Measurements from ENCODE around the gene PRICKLE4.

Gene PRICKLE4

DNA sequence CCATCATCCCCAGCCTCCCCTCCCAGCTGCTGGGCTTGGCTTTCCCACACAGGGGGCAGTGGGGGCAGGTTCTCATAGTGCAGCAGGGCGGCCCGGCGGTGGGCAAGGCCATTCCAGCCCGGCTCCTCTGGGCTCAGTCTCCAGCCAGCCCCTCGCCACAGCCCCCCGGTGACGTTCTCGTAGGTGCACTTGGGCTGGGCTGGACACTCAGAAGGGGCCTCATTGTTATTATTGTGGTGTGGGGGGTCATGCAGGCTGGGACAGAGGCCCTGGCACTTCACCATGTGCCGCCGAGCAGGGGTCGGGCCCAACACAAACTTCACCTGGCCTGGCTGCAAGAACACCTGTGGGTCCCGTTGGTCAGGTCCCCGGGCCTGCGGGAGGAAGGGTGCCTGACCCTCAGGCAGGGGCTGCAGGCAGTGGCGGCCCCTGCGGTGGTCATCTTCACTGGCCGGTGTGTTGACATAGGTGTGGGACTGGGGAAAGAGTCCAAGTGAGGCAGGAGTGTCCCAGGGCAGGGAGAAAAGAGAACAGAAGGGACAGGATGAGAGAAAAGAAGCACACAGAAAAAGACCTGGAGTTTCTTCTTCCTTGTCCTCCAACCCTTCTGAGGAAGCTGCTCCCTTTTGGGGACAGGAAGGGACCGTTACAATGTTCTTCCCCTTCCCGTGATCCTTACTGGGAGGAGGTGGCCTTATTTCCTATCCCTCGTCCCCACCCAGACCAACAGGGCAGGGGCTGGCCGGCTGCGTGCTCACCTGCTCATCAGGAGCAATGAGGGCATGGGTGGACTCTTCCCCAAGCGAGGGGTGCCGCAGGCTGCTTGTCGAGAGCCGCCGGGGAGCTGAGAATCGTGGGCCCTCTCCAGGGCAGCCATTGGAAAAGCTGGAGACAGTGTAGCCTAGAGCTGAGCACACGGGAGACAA is 9.3 kb upstream of the PRICKLE4 start:
- TF ChIP-seq CTCF (IDR thresholded peaks at IDR 0.05; ENCODE audit: low read length) (no peak), EZH2 (optimal IDR thresholded peaks at IDR 0.05; ENCODE audit: low read depth, low read length) (no peak), EZH2phosphoT487 (IDR thresholded peaks at IDR 0.05; ENCODE audit: low read length) (no peak)
- no peak overlapping the region for H3K9ac ChIP-seq (ENCODE audit: low read length)
- H3K36me3 ChIP-seq (replicated peaks; ENCODE audit: insufficient read depth, low read length) = no peaks in the 10 kb centered on the region
- no peaks in the 10 kb centered on the region for H3K79me2 ChIP-seq (ENCODE audit: low read length)
- H4K20me1 ChIP-seq (ENCODE audit: insufficient read depth, low read length) = no peaks in the 10 kb centered on the region
- H2AFZ ChIP-seq (ENCODE audit: low read length) = no peak overlapping the region
- H3K27ac ChIP-seq (ENCODE audit: low read length) = no peak overlapping the region
- H3K27me3 ChIP-seq (replicated peaks; ENCODE audit: insufficient read depth, low read length) = no peaks in the 10 kb centered on the region
- H3K9me2 ChIP-seq (replicated peaks; ENCODE audit: insufficient read depth, low read length) = no peaks in the 10 kb centered on the region
- no peaks in the 10 kb centered on the region for H3K9me3 ChIP-seq (replicated peaks; ENCODE audit: insufficient read depth, low read length)
- no peaks in the 10 kb centered on the region for H3F3A ChIP-seq (ENCODE audit: insufficient read depth, low read length)
- peaks cover 14% of the 10 kb centered on the region for H3K4me1 ChIP-seq (ENCODE audit: low read length)
- DNase-seq = no peak
- H3K4me3 ChIP-seq (ENCODE audit: low read length) = no peak overlapping the region
- H3K4me2 ChIP-seq (ENCODE audit: low read depth, low read length) = no peak overlapping the region

- Histone ChIP-seq H3K36me3 (replicated peaks; ENCODE audit: insufficient read depth, low read length) (no peaks in the 10 kb centered on the region), H3F3A (ENCODE audit: insufficient read depth, low read length) (no peaks in the 10 kb centered on the region), H3K4me3 (ENCODE audit: low read length) (no peak overlapping the region), H3K27ac (ENCODE audit: low read length) (no peak overlapping the region), H3K4me2 (ENCODE audit: low read depth, low read length) (no peak overlapping the region), H2AFZ (ENCODE audit: low read length) (no peak overlapping the region), H3K9me3 (replicated peaks; ENCODE audit: insufficient read depth, low read length) (no peaks in the 10 kb centered on the region), H3K4me1 (ENCODE audit: low read length) (peaks cover 5% of the 10 kb centered on the region; the same call in 1 of the 2 replicates), H3K27me3 (replicated peaks; ENCODE audit: insufficient read depth, low read length) (no peaks in the 10 kb centered on the region), H4K20me1 (ENCODE audit: insufficient read depth, low read length) (no peaks in the 10 kb centered on the region), H3K79me2 (ENCODE audit: low read length) (no peaks in the 10 kb centered on the region), H3K9me2 (replicated peaks; ENCODE audit: insufficient read depth, low read length) (no peaks in the 10 kb centered on the region), H3K9ac (ENCODE audit: low read length) (no peak overlapping the region)
- TF ChIP-seq CTCF (IDR thresholded peaks at IDR 0.05; ENCODE audit: low read length) (no peak), EZH2 (optimal IDR thresholded peaks at IDR 0.05; ENCODE audit: low read depth, low read length) (no peak), EZH2phosphoT487 (IDR thresholded peaks at IDR 0.05; ENCODE audit: low read length) (no peak)
- DNase-seq = no peak
These were observed 5.7 kb upstream of the PRICKLE4 start for GRCh38 chr6:41774841-41775240.

DNA sequence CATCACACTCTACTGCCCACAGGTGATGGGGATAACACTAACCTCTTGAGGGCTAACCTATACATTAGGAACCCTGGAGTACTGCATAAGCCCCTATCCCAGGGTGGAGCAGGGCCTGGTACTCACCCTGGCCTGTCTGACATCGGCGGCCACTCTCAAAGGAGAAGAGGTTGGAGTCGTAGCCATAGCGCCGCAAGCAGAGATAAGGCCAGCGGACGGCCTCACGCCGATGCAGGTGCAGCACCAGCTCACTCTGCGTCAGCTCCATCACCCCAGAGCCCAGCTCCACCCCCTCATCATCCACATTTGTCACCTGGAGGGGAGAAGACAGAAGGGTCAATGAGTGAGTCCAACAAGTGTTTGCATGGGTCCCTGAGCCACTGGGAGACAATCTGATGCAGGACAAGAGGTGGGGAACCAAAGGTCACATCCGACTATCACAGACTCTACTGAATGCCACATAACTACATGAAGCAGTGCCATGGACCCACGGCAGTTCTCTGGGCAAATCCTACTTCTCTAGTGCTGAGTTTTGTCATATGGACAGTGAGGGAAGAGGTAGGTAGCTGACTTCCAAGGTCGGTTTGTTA is 5.2 kb upstream of the PRICKLE4 start:
- Histone ChIP-seq H3K27me3 (replicated peaks; ENCODE audit: insufficient read depth, low read length) (no peaks in the 10 kb centered on the region), H3K79me2 (ENCODE audit: low read length) (no peaks in the 10 kb centered on the region), H3K27ac (ENCODE audit: low read length) (no peak overlapping the region), H3K9ac (ENCODE audit: low read length) (no peak overlapping the region), H3K9me2 (replicated peaks; ENCODE audit: insufficient read depth, low read length) (no peaks in the 10 kb centered on the region), H3K9me3 (replicated peaks; ENCODE audit: insufficient read depth, low read length) (no peaks in the 10 kb centered on the region), H3K4me3 (ENCODE audit: low read length) (no peak overlapping the region), H3K4me1 (ENCODE audit: low read length) (peaks cover 5% of the 10 kb centered on the region; the same call in 1 of the 2 replicates), H4K20me1 (ENCODE audit: insufficient read depth, low read length) (no peaks in the 10 kb centered on the region), H3K4me2 (ENCODE audit: low read depth, low read length) (no peak overlapping the region), H3F3A (ENCODE audit: insufficient read depth, low read length) (no peaks in the 10 kb centered on the region), H3K36me3 (replicated peaks; ENCODE audit: insufficient read depth, low read length) (no peaks in the 10 kb centered on the region), H2AFZ (ENCODE audit: low read length) (no peak overlapping the region)
- DNase-seq = no peak
- TF ChIP-seq EZH2phosphoT487 (IDR thresholded peaks at IDR 0.05; ENCODE audit: low read length) (no peak), EZH2 (optimal IDR thresholded peaks at IDR 0.05; ENCODE audit: low read depth, low read length) (no peak), CTCF (IDR thresholded peaks at IDR 0.05; ENCODE audit: low read length) (no peak)
